ENCODE results near the gene NCKAP5. TPM values are rescaled to one million over a fixed set of nuclear protein-coding genes. Genes with fewer than 3 reads are reported as not detected.

Gene NCKAP5
- total and polyA plus RNA-seq, 2 of the 13 experiments (the other 11 are each of a cell fraction or from before 2014, with no cell fraction given), result 0.01 TPM; not detected in 1

- WGBS (ENCODE audit: low lambda C conversion rate), result 21% methylated on average over 4 of the region's 4 CpGs
- in situ Hi-C loops (cut with HindIII; ENCODE audit: extremely low pct_ligation_motif_present, low pct_unique_long_range_greater_than_20kb) (no loop called here), intact Hi-C loops (cut with micrococcal nuclease; ENCODE audit: unreplicated experiment) (no loop called here)
- no peak overlapping the region for H3K9ac ChIP-seq (ENCODE audit: insufficient read depth, low read depth, low read length)
- no peak overlapping the region for H3K27ac ChIP-seq (ENCODE audit: extremely low read length, insufficient read depth, low read length)
- no TSS peak for BruUV-seq (replicated peaks)
- no peak overlapping the region for H3K4me2 ChIP-seq (ENCODE audit: low read depth, low read length)
- no peak overlapping the region for H3K4me3 ChIP-seq (replicated peaks in 1 of 3; ENCODE audit: insufficient read depth in 1 of 3, low read depth in 2 of 3, low read length in 3 of 3)
- ATAC-seq, result no peak
- no peaks in the 10 kb centered on the region for H3K79me2 ChIP-seq (ENCODE audit: insufficient read depth, low read length)
- POLR2A ChIA-PET, result no interaction called here
- no peak for FAIRE-seq
- H2AFZ ChIP-seq (ENCODE audit: low read length), result no peak overlapping the region
- H3K27me3 ChIP-seq (ENCODE audit: control insufficient read depth in 1 of 2, insufficient read depth in 2 of 2, low read length in 2 of 2), result no peaks in the 10 kb centered on the region
- no peak for DNase-seq (ENCODE audit: low spot score)
- no peaks in the 10 kb centered on the region for H3K36me3 ChIP-seq (replicated peaks in 1 of 2; ENCODE audit: control insufficient read depth in 1 of 2, insufficient read depth in 2 of 2, low read length in 2 of 2)
- CTCF ChIA-PET (ENCODE audit: low intra/inter-chr PET ratio, low total read pairs), result no interaction called here
- 0 out of 2 replicates have a peak, but pooled peaks cover 7% of the 10 kb centered on the region for H3K9me3 ChIP-seq (ENCODE audit: low read length)
- no peaks in the 10 kb centered on the region for H3K4me1 ChIP-seq (ENCODE audit: insufficient read depth, low read length)
- TF ChIP-seq ZSCAN29 (CRISPR knock-in tag; conservative IDR thresholded peaks at IDR 0.05) (no peak), MNT (IDR thresholded peaks at IDR 0.05) (no peak), ZBTB49 (CRISPR knock-in tag; IDR thresholded peaks at IDR 0.05; ENCODE audit: borderline replicate concordance) (no peak), MEIS1 (CRISPR knock-in tag; IDR thresholded peaks at IDR 0.05; ENCODE audit: borderline replicate concordance) (no peak), TGIF2 (CRISPR knock-in tag; IDR thresholded peaks at IDR 0.05) (no peak), ZNF281 (CRISPR knock-in tag; IDR thresholded peaks at IDR 0.05; ENCODE audit: borderline replicate concordance) (no peak), RNF2 (conservative IDR thresholded peaks at IDR 0.05; ENCODE audit: low read depth) (no peak)
- H4K20me1 ChIP-seq (ENCODE audit: insufficient read depth, low read length), result no peaks in the 10 kb centered on the region
Measured at GRCh38 chr2:132720393-132720792, 847.9 kb downstream of the NCKAP5 start.

Data from HepG2 (cell line).